GM12891 (cell line): ENCODE results near the gene COQ10A.

Experiments
- POLR2A ChIP-seq: IDR thresholded peaks from 2 replicates; pipeline ENCODE4 v1.6.1; 2011; ENCODE audit warnings: low read depth, low read length, control low read depth
- POLR2AphosphoS5 ChIP-seq: IDR thresholded peaks from 2 replicates; pipeline ENCODE4 v1.6.1; 2011; ENCODE audit warnings: low read depth, low read length, control low read depth
- TAF1 ChIP-seq: IDR thresholded peaks from 2 replicates; pipeline ENCODE4 v1.6.1; 2011; ENCODE audit warnings: low read depth, low read length, control low read depth

GRCh38 chr12:56242986-56243385 lies 23.8 kb upstream of the COQ10A start:
- no peak for TF ChIP-seq POLR2A
- no peak for TF ChIP-seq POLR2AphosphoS5
- no peak for TF ChIP-seq TAF1
